GM12865 (cell line): ENCODE results near the gene HDAC10.

Source experiments
- DNase-seq: peaks from one replicate; pipeline ENCODE4 v3.0.0; 2010; ENCODE audit warnings: low read depth
- H3K4me3 ChIP-seq: 2 replicates; pipeline ENCODE4 v1.5.1; 2011; ENCODE audit warnings: mild to moderate bottlenecking, low read depth, low read length, control low read depth
- TF ChIP-seq, protein P1 (sequence below): IDR thresholded peaks from 2 replicates; pipeline ENCODE4 v1.5.1; 2011; ENCODE audit warnings: low read length, control low read depth, low read depth, inconsistent platforms; ENCODE audit not compliant: insufficient read depth; ENCODE audit errors: missing control alignments

HDAC10 gene

DNA sequence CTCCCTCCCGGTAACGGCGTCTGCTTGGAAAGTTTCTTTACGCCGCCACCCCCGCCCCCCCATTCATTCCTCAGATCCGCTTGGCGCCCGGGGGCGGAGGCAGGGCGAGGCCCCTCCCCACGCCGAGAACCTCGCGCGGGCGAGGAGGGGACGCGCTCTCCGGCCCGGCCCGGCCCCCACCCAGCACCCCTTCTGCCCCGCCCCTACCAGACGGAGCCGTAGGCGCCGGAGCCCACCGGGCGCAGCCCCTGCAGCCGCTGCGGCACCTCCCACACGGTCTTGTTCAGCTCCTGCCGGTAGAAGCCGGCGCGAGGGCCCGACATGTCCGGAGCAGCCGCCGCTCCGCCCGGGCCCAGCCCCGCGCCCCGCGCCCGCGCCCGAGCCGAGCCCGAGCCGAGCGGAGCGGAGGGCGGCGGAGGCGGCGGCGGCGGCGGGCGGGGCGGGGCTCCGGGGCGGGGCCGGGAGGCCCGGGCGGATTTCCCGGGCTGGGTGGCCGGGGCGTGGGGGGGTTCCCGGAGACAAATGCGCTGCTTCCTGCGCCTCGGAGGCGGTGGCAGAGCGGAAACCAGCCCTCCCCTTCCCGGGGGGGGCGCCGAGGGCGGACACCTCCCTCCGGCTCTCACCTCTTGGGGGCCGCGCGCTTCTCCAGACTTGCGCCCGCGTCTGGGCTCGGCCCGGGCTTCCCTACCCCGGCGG lies 19.1 kb upstream of the HDAC10 start, which contains the start of gene MAPK11:
Gene MAPK11 (minus strand): TSS at position 411 of the 696 bp plus-strand sequence. CDS start 88 bp downstream, at position 323.
- TF ChIP-seq, protein P1, sequence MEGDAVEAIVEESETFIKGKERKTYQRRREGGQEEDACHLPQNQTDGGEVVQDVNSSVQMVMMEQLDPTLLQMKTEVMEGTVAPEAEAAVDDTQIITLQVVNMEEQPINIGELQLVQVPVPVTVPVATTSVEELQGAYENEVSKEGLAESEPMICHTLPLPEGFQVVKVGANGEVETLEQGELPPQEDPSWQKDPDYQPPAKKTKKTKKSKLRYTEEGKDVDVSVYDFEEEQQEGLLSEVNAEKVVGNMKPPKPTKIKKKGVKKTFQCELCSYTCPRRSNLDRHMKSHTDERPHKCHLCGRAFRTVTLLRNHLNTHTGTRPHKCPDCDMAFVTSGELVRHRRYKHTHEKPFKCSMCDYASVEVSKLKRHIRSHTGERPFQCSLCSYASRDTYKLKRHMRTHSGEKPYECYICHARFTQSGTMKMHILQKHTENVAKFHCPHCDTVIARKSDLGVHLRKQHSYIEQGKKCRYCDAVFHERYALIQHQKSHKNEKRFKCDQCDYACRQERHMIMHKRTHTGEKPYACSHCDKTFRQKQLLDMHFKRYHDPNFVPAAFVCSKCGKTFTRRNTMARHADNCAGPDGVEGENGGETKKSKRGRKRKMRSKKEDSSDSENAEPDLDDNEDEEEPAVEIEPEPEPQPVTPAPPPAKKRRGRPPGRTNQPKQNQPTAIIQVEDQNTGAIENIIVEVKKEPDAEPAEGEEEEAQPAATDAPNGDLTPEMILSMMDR, result no peak
- peak; percentile 77 for DNase-seq
- peak within 1 kb of the TSS; percentile 64 for H3K4me3 ChIP-seq

DNA sequence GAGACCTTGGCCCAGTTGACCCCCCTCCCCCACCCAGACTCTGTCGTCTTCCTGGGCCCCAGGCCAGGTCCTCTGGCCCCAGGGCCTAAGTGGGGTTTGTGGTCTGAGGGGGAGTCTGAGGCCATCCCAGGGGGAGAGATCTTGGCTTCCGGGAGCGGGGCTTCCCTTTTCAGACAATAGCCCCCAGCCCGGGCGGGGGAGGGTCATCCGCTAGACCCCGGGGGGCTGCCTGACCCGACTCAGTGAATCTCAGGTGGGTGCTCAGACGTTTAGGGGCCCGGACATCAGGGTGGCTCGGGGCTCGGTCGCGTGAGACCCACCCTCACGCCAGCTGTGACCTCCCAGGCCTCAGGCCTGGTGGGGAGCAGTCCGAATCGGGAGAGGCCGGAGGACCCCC lies 18.5 kb upstream of the HDAC10 start:
- TF ChIP-seq, protein P1, result no peak
- peak overlapping the region; percentile 64 for H3K4me3 ChIP-seq
- DNase-seq, result no peak

DNA sequence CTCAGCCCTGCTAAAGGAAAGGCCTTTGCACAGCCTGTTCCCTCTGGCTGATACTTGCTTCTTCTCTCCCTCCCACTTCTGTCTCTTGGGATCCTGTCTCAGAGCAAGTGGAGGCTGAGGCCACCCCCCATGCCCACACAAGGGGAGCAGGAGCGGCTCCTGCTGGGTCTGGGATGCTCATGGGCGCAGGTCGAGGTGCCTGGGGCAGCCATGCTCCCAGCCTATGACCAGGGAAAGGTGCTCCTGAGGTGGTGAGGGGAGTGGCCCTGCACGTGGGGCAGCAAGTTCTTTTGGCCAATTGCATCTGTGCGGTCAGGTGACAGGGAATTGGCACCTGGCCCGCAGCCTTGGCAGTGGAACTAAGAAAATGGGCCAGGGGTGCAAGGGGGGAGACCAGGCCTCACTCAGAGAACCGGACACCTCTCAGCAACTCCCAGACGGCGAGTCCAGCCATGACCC lies 17.6 kb upstream of the HDAC10 start:
- H3K4me3 ChIP-seq, result no peak overlapping the region
- TF ChIP-seq, protein P1, result no peak
- no peak for DNase-seq

DNA sequence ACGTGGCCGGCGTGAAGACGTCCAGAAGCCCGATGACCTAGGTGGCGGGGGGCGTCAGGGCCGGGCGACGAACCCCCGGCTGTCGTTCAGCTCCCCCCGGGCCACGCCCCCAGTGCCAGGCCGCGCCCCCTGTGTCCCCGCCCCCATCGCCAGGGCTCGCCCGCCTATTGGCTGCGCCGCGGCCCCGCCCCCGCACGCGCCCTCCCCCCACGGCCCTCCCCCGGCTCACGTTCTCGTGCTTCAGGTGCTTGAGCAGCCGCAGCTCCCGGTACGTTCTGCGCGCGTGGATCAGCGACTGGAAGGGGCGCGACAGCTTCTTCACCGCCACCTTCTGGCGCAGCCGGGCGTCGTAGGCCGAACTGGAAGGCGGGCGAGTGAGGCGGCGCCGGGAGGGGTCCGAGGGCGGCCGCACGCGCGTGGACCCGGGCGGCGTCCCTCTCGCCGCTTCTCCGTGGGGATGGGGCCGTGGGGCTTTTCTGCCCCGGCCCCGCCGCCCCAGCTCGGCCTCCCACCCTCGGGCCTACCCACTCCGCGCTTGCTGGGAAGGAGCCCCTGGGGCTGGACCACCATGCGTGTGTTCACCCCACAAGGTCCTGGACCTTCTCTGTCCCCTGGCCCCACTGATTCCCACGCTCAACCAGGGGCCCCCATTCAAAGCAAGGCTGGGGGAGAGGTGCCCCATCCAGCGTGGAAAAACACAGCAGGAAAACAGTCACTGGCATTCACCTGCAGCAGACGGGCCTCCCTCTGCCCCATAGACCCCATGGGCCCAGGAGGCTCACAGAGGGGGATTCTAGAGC lies 16.7 kb upstream of the HDAC10 start:
- DNase-seq, result peak; percentile 59
- no peak overlapping the region for H3K4me3 ChIP-seq
- TF ChIP-seq, protein P1, result peak; percentile 27

DNA sequence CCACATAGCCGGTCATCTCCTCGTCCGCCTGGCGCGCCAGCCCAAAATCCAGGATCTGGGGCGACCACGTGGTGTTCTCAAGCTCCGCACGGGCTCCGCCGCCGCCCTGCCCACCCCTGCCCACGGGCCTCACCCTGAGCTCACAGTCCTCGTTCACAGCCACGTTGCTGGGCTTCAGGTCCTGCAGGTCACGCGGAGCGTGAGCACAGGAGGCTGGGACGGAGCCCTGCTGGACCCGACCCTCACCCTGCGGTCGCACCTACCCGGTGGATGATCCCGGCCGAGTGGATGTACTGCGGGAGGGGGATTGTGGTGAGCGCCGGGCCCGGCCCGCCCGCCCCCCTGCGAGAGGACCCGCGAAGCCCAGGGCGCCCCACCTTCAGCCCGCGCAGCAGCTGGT lies 15.9 kb upstream of the HDAC10 start:
- H3K4me3 ChIP-seq, result no peak overlapping the region
- DNase-seq, result no peak
- TF ChIP-seq, protein P1, result no peak

DNA sequence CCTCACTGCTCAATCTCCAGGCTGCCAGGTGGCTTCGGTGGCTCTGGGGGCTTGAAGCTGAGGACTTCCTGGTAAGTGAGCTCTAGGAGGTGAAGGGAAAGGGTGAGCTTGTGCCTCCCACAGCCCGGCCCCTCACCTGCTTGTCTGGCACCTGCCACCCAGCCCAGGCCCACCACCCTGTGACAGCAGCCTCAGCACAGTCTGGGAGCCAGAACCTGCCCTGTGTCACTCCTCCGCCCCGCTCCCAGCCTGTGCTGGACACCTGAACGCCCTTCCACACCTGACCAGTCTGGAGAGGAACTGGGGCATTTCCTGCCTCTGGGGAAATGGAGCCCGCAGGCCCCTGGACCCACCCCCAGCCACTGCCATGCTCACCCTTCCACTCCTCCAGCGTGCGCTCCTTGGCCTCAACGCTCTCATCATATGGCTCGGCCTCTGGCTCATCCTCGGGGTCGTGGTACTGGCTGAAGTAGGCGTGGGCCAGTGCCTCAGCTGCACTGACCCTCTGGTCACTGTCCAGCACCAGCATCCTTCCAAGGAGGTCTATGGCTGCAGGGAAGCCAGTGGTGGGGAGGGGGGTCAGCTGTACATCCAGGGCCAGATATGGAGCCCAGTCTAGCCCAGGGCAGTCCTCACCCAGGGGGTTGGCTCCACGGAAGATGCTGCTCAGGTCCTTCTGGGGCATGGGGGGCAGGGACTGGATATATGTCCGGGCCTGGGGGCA lies 14.0 kb upstream of the HDAC10 start:
- TF ChIP-seq, protein P1, result no peak
- no peak overlapping the region for H3K4me3 ChIP-seq
- no peak for DNase-seq
